Endothelial cell of umbilical vein (primary cell): Measurements from ENCODE around the gene PAQR4.

Experiments
- EZH2 ChIP-seq: IDR thresholded peaks from 2 replicates; pipeline ENCODE4 v1.6.1; 2012; ENCODE audit warnings: borderline replicate concordance, low read depth, mild to moderate bottlenecking, moderate library complexity, low read length, inconsistent platforms; ENCODE audit not compliant: severe bottlenecking
- POLR2A ChIP-seq: IDR thresholded peaks from 2 replicates; pipeline ENCODE4 v1.6.1; 2012; ENCODE audit warnings: low read depth, mild to moderate bottlenecking, control low read depth, low read length
- POLR2AphosphoS5 ChIP-seq: IDR thresholded peaks from 2 replicates; pipeline ENCODE4 v1.6.1; 2012; ENCODE audit warnings: low read depth, mild to moderate bottlenecking, control low read depth, low read length, moderate library complexity; ENCODE audit not compliant: insufficient read depth
- TF ChIP-seq, protein P1 (sequence below), 2 donors: IDR thresholded peaks; 1 replicate in 1 of 2; 2 replicates in 1 of 2; pipeline ENCODE4 v1.5.1; 2011; ENCODE audit warnings: low read length in 2 of 2, mild to moderate bottlenecking in 2 of 2, moderate library complexity in 2 of 2, control low read depth in 1 of 2, inconsistent platforms in 1 of 2, low read depth in 1 of 2; ENCODE audit not compliant: insufficient read depth in 1 of 2; ENCODE audit errors: extremely low read depth in 1 of 2
- TF ChIP-seq, protein P2 (sequence below): IDR thresholded peaks from 2 replicates; pipeline ENCODE4 v1.6.1; 2011; ENCODE audit not compliant: insufficient read depth, insufficient read length

DNA sequence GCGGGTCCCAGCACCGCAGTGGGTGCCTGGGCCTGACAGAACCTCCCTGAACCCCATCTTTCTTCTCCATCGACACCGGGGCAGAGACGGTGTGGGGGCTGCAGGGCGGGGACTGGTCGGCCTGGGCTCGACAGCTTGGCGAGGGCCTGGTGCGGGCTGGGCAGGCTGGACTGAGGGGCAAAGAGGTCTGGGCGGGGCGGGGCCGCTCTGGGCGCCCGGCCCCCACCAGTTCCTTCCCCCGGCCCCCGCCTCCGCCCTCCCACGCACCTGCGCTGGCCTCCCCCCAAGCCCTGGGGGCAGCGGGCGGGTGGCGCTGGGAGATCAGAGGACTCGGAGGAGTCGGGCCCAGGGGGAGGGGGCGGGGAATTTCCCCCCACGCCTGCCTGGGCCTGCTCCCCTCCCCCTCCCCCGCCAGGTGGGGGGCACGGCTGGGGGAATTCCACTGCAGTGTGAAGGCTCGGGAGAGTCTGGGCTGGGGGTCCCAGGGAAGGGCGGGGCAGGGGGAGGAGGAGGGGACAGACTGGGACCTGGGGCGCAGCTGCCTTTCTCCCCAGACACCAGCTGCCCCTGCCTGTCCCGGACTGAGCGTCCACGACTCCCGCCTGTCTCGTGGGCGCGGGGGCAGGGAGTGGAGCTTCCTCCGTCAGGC is 6.0 kb upstream of the PAQR4 start:
- TF ChIP-seq, protein P1, sequence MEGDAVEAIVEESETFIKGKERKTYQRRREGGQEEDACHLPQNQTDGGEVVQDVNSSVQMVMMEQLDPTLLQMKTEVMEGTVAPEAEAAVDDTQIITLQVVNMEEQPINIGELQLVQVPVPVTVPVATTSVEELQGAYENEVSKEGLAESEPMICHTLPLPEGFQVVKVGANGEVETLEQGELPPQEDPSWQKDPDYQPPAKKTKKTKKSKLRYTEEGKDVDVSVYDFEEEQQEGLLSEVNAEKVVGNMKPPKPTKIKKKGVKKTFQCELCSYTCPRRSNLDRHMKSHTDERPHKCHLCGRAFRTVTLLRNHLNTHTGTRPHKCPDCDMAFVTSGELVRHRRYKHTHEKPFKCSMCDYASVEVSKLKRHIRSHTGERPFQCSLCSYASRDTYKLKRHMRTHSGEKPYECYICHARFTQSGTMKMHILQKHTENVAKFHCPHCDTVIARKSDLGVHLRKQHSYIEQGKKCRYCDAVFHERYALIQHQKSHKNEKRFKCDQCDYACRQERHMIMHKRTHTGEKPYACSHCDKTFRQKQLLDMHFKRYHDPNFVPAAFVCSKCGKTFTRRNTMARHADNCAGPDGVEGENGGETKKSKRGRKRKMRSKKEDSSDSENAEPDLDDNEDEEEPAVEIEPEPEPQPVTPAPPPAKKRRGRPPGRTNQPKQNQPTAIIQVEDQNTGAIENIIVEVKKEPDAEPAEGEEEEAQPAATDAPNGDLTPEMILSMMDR (IDR thresholded peaks at IDR 0.05; ENCODE audit: extremely low read depth in 1 of 2, insufficient read depth in 1 of 2, low read depth in 1 of 2, low read length in 2 of 2) = no peak
- TF ChIP-seq, protein P2, sequence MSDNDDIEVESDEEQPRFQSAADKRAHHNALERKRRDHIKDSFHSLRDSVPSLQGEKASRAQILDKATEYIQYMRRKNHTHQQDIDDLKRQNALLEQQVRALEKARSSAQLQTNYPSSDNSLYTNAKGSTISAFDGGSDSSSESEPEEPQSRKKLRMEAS = no peak
- no peak for TF ChIP-seq POLR2AphosphoS5
- TF ChIP-seq EZH2 = no peak
- no peak for TF ChIP-seq POLR2A
